Measurements from ENCODE around the gene RAD51B. TPM values are rescaled to one million over a fixed set of nuclear protein-coding genes. Genes with fewer than 3 reads are reported as not detected.

Gene RAD51B
- total and polyA plus RNA-seq, 9 of the 15 experiments (the other 6 are each of a cell fraction or from before 2014, with no cell fraction given): 8.5 to 17.3 (median 11.3) TPM

DNA sequence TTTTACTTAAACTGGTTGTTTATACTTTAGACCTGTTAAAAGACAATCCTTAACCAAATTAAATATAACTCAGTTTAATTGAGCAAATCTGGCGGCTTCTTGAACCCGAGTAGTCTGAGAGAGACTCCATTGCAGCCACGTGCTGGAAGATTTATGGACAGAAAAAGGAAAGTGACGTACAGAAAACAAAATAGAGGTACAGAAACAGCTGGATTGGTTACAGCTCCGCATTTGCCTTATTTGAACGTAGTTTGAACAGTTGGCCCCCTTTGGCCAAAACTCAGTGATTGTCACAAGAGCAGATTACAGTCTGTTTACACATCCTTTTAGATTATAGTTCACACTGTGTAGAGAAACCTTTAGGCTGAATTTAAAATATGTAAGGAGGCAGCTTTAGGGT, 155.9 kb downstream of the RAD51B start:
- Histone ChIP-seq H3K9ac (ENCODE audit: insufficient read depth in 1 of 2, low read depth in 2 of 2, low read length in 2 of 2) (no peak overlapping the region), H3K27ac (ENCODE audit: extremely low read depth, low read depth, low read length) (no peak overlapping the region), H2AFZ (ENCODE audit: low read depth, low read length) (no peak overlapping the region), H3K79me2 (ENCODE audit: control insufficient read depth, insufficient read depth, low read length) (no peaks in the 10 kb centered on the region), H3K36me3 (ENCODE audit: control insufficient read depth, insufficient read depth, low read length) (no peaks in the 10 kb centered on the region), H3K4me2 (ENCODE audit: insufficient read depth, low read length) (no peak overlapping the region), H4K20me1 (replicated peaks; ENCODE audit: control insufficient read depth, insufficient read depth, low read length) (no peaks in the 10 kb centered on the region), H3K4me3 (no peak overlapping the region), H3K9me1 (ENCODE audit: control insufficient read depth, insufficient read depth, low read length) (no peaks in the 10 kb centered on the region), H3K27me3 (ENCODE audit: control insufficient read depth in 2 of 2, insufficient read depth in 2 of 2, low read length in 2 of 2) (no peaks in the 10 kb centered on the region), H3K9me3 (replicated peaks; ENCODE audit: control insufficient read depth, insufficient read depth, low read depth, low read length) (no peaks in the 10 kb centered on the region), H3K4me1 (replicated peaks in 1 of 2; ENCODE audit: control insufficient read depth in 2 of 2, insufficient read depth in 2 of 2, low read length in 2 of 2) (no peaks in the 10 kb centered on the region)
- WGBS (ENCODE audit: insufficient coverage, low coverage, missing lambda C conversion rate): 46% methylated on average over 6 of the region's 6 CpGs
- POLR2A ChIA-PET: no interaction called here
- intact Hi-C loops (cut with micrococcal nuclease): no loop called here
- no peak for FAIRE-seq
- CTCF ChIA-PET (ENCODE audit: low intra/inter-chr PET ratio): no interaction called here
- TF ChIP-seq ZNF282 (CRISPR knock-in tag; IDR thresholded peaks at IDR 0.05) (no peak), FUS (optimal IDR thresholded peaks at IDR 0.05; ENCODE audit: low read depth, low read length) (no peak), NCOA2 (IDR thresholded peaks at IDR 0.05; ENCODE audit: partially characterized antibody in 2 of 2) (no peak), ZNF695 (CRISPR knock-in tag; IDR thresholded peaks at IDR 0.05) (no peak)
- no peak for ATAC-seq
- DNase-seq (ENCODE audit: extremely low read depth in 1 of 4, low spot score in 3 of 4): no peak
- in situ Hi-C loops (cut with MboI): no loop called here
- BruUV-seq (replicated peaks): no TSS peak

DNA sequence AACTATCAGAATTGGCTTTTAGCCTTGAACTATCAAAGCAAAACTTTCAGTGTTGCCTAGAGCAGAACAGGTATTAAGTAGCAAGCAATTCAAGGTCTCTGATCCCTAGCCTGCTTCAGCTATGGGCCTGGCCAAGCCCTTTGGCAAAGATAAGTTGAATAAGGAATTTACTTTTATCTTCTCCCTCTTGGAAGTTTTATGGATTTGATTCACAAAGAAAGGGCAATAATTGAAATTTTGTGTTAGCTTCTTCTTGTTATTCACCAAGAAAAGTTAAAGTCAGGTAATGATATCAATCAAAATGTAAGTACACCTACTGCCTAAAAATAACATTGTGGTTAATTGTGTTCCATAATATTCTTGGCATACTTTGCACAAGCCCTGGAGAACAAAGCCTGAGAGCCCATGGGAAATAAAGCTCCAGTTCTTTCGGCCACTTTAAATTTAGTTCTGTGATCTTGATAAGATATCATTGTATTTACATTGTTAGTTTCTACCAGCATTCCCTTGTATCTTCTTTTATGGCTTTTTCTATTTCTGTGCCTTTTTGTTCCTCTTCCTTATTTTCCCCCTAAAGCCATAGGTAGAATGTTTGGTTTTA, 158.0 kb downstream of the RAD51B start:
- POLR2A ChIA-PET: no interaction called here
- Histone ChIP-seq H3K9me3 (replicated peaks; ENCODE audit: control insufficient read depth, insufficient read depth, low read depth, low read length) (no peaks in the 10 kb centered on the region), H3K4me3 (no peak overlapping the region), H3K36me3 (ENCODE audit: control insufficient read depth, insufficient read depth, low read length) (no peaks in the 10 kb centered on the region), H3K79me2 (ENCODE audit: control insufficient read depth, insufficient read depth, low read length) (no peaks in the 10 kb centered on the region), H4K20me1 (replicated peaks; ENCODE audit: control insufficient read depth, insufficient read depth, low read length) (no peaks in the 10 kb centered on the region), H3K4me2 (ENCODE audit: insufficient read depth, low read length) (no peak overlapping the region), H3K27me3 (ENCODE audit: control insufficient read depth in 2 of 2, insufficient read depth in 2 of 2, low read length in 2 of 2) (no peaks in the 10 kb centered on the region), H3K4me1 (replicated peaks in 1 of 2; ENCODE audit: control insufficient read depth in 2 of 2, insufficient read depth in 2 of 2, low read length in 2 of 2) (no peaks in the 10 kb centered on the region), H2AFZ (ENCODE audit: low read depth, low read length) (no peak overlapping the region), H3K9ac (ENCODE audit: insufficient read depth in 1 of 2, low read depth in 2 of 2, low read length in 2 of 2) (no peak overlapping the region), H3K27ac (ENCODE audit: extremely low read depth, low read depth, low read length) (no peak overlapping the region), H3K9me1 (ENCODE audit: control insufficient read depth, insufficient read depth, low read length) (no peaks in the 10 kb centered on the region)
- WGBS (ENCODE audit: insufficient coverage, low coverage, missing lambda C conversion rate): 71% methylated on average over 1 of the region's 1 CpG
- CTCF ChIA-PET (ENCODE audit: low intra/inter-chr PET ratio): no interaction called here
- FAIRE-seq: no peak
- no TSS peak for BruUV-seq (replicated peaks)
- in situ Hi-C loops (cut with MboI) (no loop called here), intact Hi-C loops (cut with micrococcal nuclease) (no loop called here)
- no peak for ATAC-seq
- no peak for DNase-seq (ENCODE audit: extremely low read depth in 1 of 4, low spot score in 3 of 4)
- no peak for TF ChIP-seq MEIS2 (IDR thresholded peaks at IDR 0.05; ENCODE audit: partially characterized antibody)
- TF ChIP-seq NBN (IDR thresholded peaks at IDR 0.05; ENCODE audit: low read depth): no peak
- no peak for TF ChIP-seq IFI16 (CRISPR knock-in tag; IDR thresholded peaks at IDR 0.05)
- TF ChIP-seq PML (IDR thresholded peaks at IDR 0.05; ENCODE audit: low read length): no peak
- TF ChIP-seq, protein P1, sequence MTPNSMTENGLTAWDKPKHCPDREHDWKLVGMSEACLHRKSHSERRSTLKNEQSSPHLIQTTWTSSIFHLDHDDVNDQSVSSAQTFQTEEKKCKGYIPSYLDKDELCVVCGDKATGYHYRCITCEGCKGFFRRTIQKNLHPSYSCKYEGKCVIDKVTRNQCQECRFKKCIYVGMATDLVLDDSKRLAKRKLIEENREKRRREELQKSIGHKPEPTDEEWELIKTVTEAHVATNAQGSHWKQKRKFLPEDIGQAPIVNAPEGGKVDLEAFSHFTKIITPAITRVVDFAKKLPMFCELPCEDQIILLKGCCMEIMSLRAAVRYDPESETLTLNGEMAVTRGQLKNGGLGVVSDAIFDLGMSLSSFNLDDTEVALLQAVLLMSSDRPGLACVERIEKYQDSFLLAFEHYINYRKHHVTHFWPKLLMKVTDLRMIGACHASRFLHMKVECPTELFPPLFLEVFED (CRISPR knock-in tag; conservative IDR thresholded peaks at IDR 0.05): no peak
- TF ChIP-seq MBD2 (IDR thresholded peaks at IDR 0.05; ENCODE audit: borderline replicate concordance, low read depth): no peak
- no peak for TF ChIP-seq ZNF124 (CRISPR knock-in tag; IDR thresholded peaks at IDR 0.05)
- TF ChIP-seq, protein P2, sequence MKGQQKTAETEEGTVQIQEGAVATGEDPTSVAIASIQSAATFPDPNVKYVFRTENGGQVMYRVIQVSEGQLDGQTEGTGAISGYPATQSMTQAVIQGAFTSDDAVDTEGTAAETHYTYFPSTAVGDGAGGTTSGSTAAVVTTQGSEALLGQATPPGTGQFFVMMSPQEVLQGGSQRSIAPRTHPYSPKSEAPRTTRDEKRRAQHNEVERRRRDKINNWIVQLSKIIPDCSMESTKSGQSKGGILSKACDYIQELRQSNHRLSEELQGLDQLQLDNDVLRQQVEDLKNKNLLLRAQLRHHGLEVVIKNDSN (CRISPR knock-in tag; IDR thresholded peaks at IDR 0.05): no peak
- TF ChIP-seq ZNF551 (CRISPR knock-in tag; IDR thresholded peaks at IDR 0.05): no peak
- no peak for TF ChIP-seq ESRRB (CRISPR knock-in tag; IDR thresholded peaks at IDR 0.05; ENCODE audit: borderline replicate concordance)
- TF ChIP-seq, protein P3, sequence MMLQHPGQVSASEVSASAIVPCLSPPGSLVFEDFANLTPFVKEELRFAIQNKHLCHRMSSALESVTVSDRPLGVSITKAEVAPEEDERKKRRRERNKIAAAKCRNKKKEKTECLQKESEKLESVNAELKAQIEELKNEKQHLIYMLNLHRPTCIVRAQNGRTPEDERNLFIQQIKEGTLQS (IDR thresholded peaks at IDR 0.05): no peak
- TF ChIP-seq, protein P3 (CRISPR knock-in tag; conservative IDR thresholded peaks at IDR 0.05): no peak

All from K562 (cell line).